ENCODE data around the gene PKN1. TPM values are rescaled to one million over a fixed set of nuclear protein-coding genes. Genes with fewer than 3 reads are reported as not detected.

PKN1 gene
- total and polyA plus RNA-seq, 4 donors, result 84.3 to 197 (median 121) TPM

- no peak for TF ChIP-seq CTCF (IDR thresholded peaks at IDR 0.05; ENCODE audit: control extremely low read depth, extremely low read depth)
- 93 to 96% methylated on average over 16 of the region's 16 CpGs for WGBS, 2 donors
- Histone ChIP-seq H3K9ac (ENCODE audit: insufficient read depth in 1 of 2, low read length in 2 of 2) (no peak overlapping the region), H3K27me3 (ENCODE audit: control insufficient read depth in 3 of 3, insufficient read depth in 3 of 3, low read length in 2 of 3) (no peaks in the 10 kb centered on the region), H3K9me3 (ENCODE audit: control insufficient read depth in 4 of 4, insufficient read depth in 3 of 4, low read length in 3 of 4) (no peaks in the 10 kb centered on the region), H3K36me3 (ENCODE audit: control insufficient read depth in 4 of 4, insufficient read depth in 4 of 4, low read length in 4 of 4) (peaks cover 0 to 21% (median 11%) of the 10 kb centered on the region in 4 donors), H3K4me3 (no peak overlapping the region), H3K4me1 (ENCODE audit: control insufficient read depth in 5 of 5, insufficient read depth in 5 of 5, low read length in 5 of 5) (no peaks in the 10 kb centered on the region), H3K27ac (ENCODE audit: low read depth in 1 of 2, low read length in 1 of 2) (no peak overlapping the region)
- no peak for DNase-seq
- no peak for ATAC-seq (ENCODE audit: insufficient read depth, low FRiP score)
Observed at GRCh38 chr19:14487370-14488125, 54.4 kb downstream of the PKN1 start.

- Histone ChIP-seq H3K9ac (ENCODE audit: insufficient read depth in 1 of 2, low read length in 2 of 2) (no peak overlapping the region), H3K27ac (ENCODE audit: low read depth in 1 of 2, low read length in 1 of 2) (no peak overlapping the region), H3K9me3 (ENCODE audit: control insufficient read depth in 4 of 4, insufficient read depth in 3 of 4, low read length in 3 of 4) (no peaks in the 10 kb centered on the region), H3K4me1 (ENCODE audit: control insufficient read depth in 5 of 5, insufficient read depth in 5 of 5, low read length in 5 of 5) (peaks cover 0 to 15% (median 8%) of the 10 kb centered on the region in 5 donors), H3K27me3 (ENCODE audit: control insufficient read depth in 3 of 3, insufficient read depth in 3 of 3, low read length in 2 of 3) (no peaks in the 10 kb centered on the region), H3K36me3 (ENCODE audit: control insufficient read depth in 4 of 4, insufficient read depth in 4 of 4, low read length in 4 of 4) (peaks cover 0 to 18% (median 10%) of the 10 kb centered on the region in 4 donors), H3K4me3 (no peak overlapping the region)
- TF ChIP-seq CTCF (IDR thresholded peaks at IDR 0.05; ENCODE audit: control extremely low read depth, extremely low read depth), result no peak
- DNase-seq (no peak), ATAC-seq (ENCODE audit: insufficient read depth, low FRiP score) (no peak)
- 86 to 88% methylated on average over 5 of the region's 5 CpGs for WGBS, 2 donors
Observed at GRCh38 chr19:14492756-14493337, 59.7 kb downstream of the PKN1 start.

- Histone ChIP-seq H3K9ac (ENCODE audit: insufficient read depth in 1 of 2, low read length in 2 of 2) (no peak overlapping the region), H3K9me3 (ENCODE audit: control insufficient read depth in 4 of 4, insufficient read depth in 3 of 4, low read length in 3 of 4) (no peaks in the 10 kb centered on the region), H3K4me3 (peak overlapping the region; percentile 2), H3K27me3 (ENCODE audit: control insufficient read depth in 3 of 3, insufficient read depth in 3 of 3, low read length in 2 of 3) (no peaks in the 10 kb centered on the region), H3K36me3 (ENCODE audit: control insufficient read depth in 4 of 4, insufficient read depth in 4 of 4, low read length in 4 of 4) (peaks cover 0 to 9% (median 4%) of the 10 kb centered on the region in 4 donors), H3K4me1 (ENCODE audit: control insufficient read depth in 5 of 5, insufficient read depth in 5 of 5, low read length in 5 of 5) (peaks cover 0 to 18% (median 9%) of the 10 kb centered on the region in 5 donors), H3K27ac (ENCODE audit: low read depth in 1 of 2, low read length in 1 of 2) (peak overlapping the region in 1 of 2 donors; percentile 65)
- WGBS, 2 donors, result 57 to 73% methylated on average over 4 of the region's 4 CpGs
- TF ChIP-seq CTCF (IDR thresholded peaks at IDR 0.05; ENCODE audit: control extremely low read depth, extremely low read depth), result no peak
- ATAC-seq (ENCODE audit: insufficient read depth, low FRiP score), result no peak
- DNase-seq, result no peak
Observed at GRCh38 chr19:14494411-14494810, 61.3 kb downstream of the PKN1 start.

Measured in lung (tissue), 12 donors.